ENCODE measurements around the gene MFSD12.
"Not testable (repeated sequence)": the region's sequence is repeated elsewhere in the genome, so short reads cannot be mapped to it uniquely, and the experiment has no call there.

The MFSD12 gene

DNA sequence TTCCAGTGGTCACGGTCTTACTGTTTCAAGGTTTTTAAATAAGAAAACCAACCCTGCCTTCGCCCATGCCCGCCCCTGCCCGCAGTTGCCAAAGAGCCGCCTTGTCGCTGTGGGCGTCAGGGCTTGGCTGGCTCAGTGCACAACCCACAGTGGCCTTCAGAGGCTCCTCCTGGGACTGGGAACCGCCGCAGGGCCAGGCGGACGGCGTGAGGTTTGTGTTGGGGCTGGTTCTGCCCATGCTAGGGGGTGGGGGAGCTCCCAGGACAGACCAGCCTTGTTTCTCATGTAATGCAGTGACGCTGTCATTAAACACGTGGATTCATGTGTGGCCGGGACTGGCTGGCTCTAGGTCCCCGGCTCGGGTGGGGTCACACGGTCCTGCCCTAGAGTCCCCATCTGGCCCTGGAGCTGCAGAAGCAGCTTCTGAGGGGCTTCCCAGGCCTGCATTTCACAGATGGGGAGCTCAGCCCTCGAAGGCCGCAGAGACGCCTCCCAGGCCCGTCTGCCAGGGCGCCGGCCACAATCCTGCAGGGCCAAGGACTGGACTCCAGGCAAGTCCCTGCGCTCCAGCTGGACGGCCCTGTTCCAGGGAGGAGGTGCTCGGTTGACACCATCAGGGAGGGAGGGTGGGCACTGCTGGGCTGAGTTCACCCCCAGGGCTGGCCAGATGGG, 20.8 kb downstream of the MFSD12 start:
- no peak for DNase-seq (ENCODE audit: low read depth)

DNA sequence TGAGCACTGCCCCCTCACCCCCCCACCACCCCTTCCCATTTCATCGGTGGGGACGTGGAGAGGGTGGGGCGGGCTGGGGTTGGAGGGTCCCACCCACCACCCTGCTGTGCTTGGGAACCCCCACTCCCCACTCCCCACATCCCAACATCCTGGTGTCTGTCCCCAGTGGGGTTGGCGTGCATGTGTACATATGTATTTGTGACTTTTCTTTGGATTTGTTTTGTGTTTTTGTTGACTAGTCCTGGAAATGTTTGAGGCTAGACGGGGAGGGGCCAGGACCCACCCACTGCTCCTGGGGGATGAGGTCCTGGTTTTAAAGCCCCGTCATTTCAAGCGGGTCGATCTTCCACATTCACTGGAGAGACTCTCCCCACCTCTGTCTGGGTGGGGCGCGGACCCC, 21.4 kb downstream of the MFSD12 start:
- no peak for DNase-seq (ENCODE audit: low read depth)

GRCh38 chr19:3535563-3535965, 21.8 kb downstream of the MFSD12 start:
- no peak for DNase-seq (ENCODE audit: low read depth)

GRCh38 chr19:3535235-3535535, 22.2 kb downstream of the MFSD12 start:
- no peak for DNase-seq (ENCODE audit: low read depth)

DNA sequence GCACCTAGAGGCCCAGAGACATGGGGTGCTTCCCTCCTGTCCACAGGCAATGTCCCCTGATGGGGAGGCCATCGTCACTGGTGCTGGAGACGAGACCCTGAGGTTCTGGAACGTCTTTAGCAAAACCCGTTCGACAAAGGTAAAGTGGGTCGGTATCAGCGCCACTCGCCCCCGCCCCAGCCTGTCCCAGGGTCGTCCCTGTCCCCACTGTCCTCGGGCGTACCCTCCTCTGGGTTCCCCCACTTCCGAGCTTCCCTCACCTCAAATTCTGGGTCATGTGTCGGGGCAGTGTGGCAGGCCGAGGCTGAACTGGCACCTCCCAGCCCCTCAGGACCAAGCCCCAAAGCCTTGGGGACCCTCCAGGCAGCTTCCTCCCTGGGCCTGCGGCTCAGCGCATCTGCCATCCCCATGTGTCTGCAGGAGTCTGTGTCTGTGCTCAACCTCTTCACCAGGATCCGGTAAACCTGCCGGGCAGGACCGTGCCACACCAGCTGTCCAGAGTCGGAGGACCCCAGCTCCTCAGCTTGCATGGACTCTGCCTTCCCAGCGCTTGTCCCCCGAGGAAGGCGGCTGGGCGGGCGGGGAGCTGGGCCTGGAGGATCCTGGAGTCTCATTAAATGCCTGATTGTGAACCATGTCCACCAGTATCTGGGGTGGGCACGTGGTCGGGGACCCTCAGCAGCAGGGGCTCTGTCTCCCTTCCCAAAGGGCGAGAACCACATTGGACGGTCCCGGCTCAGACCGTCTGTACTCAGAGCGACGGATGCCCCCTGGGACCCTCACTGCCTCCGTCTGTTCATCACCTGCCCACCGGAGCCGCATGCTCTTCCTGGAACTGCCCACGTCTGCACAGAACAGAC, 22.8 kb downstream of the MFSD12 start:
- DNase-seq (ENCODE audit: low read depth) = no peak

DNA sequence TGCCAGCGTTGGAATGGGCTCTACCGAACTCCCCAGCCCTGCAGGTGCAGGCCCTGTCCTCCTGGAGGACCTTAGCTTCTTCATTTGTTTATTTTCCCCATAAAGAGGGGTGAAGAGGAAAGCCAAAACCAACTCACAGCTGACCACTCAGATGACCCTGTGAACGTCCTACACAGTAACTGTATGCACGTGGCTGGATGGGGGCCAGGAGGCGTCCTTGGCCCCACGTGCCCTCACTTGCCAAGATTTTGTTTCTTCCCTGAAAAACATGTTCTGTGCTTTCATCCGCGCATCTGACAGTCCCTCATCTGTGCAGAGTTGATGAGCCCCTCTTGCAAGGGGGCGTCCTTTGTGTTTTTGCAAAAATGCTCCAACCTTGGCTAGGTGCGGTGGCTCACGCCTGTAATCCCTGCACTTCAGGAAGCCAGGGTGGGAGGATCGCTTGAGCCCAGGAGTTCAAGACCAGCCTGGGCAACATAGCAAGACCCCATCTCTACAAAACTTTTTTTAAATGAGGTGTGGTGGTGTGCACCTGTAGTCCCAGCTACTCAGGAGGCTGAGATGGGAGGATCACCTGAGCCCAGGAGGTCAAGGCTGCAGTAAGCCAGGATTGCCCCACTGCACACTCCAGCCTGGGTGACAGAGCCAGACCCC, 23.7 kb downstream of the MFSD12 start:
- DNase-seq (ENCODE audit: low read depth) = no peak

DNA sequence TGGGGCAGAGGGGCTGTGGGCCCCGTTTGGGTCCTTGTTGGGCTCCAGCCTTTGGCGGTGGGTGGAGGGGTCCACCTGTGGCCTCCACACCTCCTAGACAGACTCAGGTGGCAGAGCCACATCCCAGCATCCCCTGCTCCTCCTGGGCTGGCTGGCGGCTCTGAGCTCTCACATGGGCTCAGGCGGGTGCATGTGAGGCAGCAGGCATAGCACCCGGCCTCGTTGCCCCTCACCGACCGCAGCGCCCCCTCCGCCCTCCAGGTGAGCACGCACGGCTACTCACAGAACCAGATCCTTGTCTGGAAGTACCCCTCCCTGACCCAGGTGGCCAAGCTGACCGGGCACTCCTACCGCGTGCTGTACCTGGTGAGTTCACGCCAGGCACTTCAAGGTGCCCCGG, 24.4 kb downstream of the MFSD12 start:
- no peak for DNase-seq (ENCODE audit: low read depth)

- DNase-seq (ENCODE audit: low read depth) = no peak
Measured at GRCh38 chr19:3532154-3532786, 25.1 kb downstream of the MFSD12 start.

DNA sequence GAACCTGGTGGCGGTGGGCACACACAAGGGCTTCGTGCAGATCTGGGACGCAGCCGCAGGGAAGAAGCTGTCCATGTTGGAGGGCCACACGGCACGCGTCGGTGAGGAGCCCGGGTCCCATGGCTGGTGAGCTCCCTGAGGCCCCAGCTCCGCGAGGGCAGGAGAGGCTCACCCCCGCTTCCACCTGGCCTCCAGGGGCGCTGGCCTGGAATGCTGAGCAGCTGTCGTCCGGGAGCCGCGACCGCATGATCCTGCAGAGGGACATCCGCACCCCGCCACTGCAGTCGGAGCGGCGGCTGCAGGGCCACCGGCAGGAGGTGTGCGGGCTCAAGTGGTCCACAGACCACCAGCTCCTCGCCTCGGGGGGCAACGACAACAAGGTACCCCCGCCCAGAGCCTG, 25.7 kb downstream of the MFSD12 start:
- no peak for DNase-seq (ENCODE audit: low read depth)

DNA sequence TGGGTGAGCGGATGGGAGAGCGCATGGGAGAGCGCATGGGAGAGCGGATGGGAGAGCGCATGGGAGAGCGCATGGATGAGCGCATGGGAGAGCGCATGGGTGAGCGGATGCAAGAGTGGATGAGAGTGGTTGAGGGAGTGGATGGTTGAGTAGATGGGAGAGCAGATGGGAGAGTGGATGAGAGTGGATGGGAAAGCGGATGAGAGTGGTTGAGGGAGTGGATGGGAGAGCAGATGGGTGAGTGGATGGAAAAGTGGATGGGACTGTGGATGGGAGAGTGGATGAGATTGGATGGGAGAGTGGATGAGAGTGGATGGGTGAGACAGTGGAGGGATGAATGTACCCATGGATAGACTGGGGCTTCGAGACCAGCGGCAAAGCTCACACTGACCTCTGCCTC, 27.0 kb downstream of the MFSD12 start:
- DNase-seq (ENCODE audit: low read depth) = no peak

- DNase-seq (ENCODE audit: low read depth) = not testable (repeated sequence)
Measured at GRCh38 chr19:3529299-3529698, 28.1 kb downstream of the MFSD12 start.

DNA sequence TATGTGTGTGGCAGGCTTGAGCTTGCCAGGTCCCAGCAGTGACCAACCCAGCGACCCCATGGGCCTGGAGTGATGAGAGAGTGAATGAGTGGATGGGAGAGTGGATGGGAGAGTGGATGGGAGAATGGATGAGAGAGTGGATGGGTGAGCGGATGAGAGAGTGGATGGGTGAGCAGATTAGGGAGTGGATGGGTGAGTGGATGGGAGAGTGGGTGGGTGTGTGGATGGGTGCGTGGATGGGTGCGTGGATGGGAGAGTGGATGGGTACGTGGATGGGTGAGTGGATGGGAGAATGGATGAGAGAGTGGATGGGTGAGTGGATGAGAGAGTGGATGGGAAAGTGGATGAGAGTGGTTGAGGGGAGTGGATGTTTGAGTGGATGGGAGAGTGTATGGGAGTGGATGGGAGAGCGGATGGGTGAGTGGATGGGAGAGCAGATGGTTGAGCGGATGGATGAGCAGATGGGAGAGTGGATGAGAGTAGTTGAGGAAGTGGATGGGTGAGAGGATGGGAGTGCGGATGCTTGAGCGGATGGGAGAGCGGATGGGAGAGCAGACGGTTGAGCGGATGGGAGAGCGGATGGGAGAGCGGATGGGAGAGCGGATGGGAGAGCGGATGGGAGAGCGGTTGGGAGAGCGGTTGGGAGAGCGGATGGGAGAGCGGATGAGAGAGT, 28.7 kb downstream of the MFSD12 start:
- no peak for DNase-seq (ENCODE audit: low read depth)

- no peak for DNase-seq (ENCODE audit: low read depth)
Measured at GRCh38 chr19:3528080-3528479, 29.3 kb downstream of the MFSD12 start.

DNA sequence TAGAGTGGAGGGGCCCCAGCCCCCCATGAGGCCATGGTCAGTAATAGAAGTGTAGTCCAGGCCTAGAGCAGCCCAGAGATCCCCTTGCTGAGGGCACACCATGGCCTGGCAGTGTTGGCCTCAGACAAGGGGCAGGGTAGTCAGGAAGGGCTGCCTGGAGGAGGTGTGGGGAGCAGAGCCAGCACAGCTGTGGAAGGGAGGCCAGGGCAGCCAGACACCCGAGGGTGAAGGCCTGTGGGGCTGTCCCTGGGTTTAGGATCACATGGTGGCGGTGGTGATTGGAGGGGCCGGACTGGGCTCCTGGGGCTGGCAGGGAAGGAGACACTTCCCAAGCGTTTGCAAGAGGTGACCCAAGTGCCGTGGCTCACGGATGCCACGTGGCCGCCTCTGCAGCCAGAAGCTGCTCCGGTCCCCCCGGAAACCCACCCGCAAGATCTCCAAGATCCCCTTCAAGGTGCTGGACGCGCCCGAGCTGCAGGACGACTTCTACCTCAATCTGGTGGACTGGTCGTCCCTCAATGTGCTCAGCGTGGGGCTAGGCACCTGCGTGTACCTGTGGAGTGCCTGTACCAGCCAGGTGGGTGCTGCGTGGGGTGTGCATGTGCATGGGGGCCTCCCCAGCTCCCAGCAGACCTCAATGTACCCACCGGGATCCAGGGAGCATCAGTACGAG, 30.0 kb downstream of the MFSD12 start:
- DNase-seq (ENCODE audit: low read depth) = no peak

- DNase-seq (ENCODE audit: low read depth) = no peak
Measured at GRCh38 chr19:3526507-3527237, 30.7 kb downstream of the MFSD12 start.

DNA sequence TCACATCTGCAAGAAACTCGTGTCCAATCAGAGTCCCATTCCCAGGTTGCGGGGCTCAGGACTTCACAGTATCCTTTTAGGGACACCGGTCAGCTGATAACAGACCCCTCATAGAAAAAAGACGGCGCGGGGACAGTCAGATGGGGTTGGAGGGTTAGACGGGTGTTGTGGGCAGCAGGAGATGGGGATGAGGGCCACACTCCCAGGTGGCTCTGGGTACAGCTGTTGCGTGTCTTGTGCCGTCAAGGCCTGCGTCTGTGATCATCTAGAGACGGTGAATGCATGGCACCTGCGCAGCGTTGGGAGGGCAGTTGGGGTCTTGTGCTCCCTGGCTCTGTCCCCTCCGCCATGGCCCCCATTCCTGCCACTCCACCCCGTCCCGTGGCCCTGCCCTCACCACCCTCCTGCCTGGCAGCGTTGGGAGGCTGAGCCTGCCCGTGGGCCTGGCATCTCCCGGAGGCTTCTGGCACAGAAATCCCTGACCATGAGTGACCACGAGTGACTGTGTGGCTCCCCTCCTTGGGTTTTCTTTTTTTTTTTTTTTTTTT, 32.4 kb downstream of the MFSD12 start:
- DNase-seq (ENCODE audit: low read depth) = no peak

DNA sequence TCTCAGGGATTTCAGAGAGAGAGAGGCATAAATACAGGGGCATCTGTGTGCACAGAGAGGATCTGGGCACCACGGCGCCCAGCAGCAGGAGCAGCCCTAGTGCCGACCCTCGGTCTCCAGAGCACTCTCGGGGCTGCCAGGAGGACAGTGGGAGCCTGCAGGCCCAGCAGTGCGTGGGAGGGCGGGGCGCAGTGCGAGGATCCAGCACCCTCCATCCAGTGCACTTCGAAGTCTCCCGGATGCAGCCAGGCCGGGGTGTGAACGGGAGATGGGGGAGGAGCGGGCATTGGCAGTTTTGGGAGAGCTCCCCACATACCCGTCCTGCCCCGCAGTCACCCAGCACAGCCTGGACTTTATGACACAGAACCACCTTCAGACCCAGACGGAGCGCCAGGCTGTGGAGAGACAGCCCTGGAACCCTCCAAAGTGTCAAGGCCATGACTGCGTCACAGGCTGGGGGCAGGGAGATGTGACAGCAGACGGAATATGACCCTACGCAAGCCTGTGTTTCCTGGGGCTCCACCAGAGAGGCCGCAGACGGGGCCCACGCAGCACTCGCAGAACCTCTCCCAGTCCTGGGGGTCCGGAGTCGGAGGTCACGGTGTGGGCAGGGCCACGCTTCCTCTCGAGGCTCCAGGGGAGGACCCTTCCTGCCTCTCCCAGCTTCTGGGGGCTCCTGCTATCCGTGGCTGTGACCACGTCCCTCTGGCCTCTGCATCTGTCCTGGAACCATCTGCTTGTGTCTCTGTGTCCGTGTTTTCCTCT, 33.1 kb downstream of the MFSD12 start:
- DNase-seq (ENCODE audit: low read depth) = no peak

DNA sequence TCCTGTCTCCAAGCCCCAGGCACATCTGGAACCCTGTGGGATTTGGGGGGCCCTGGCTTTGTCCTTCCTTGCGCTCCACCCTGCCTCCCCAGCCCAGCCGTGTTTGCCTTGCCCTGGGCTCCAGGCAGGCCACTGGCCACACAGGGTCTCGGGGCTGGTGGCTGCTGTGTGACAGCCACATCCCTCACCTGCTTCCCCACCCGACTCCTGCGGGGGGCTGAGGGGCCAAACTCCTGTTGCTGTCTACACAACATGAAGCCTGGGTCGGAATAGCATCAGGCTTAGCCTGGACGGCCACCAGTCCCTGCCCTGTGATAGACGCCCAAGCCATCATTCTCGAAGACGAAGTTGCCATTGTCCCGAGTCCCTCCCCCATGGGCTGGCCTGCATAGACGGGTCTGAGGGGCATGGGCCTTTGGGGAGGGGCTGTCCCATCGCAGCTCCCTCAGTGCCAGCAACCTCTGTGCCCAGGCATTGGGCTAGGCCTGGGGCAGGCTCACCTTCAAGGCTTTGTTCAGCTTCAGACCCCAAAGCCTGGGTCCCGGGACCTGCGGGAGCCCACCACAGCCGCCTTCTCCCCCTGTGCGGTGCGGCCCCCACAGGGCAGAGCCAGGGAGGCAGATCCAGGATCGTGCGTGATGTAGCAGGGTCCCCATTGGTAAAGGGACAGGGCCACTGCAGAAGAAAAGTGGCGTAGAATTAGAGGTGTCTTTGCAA, 33.9 kb downstream of the MFSD12 start:
- DNase-seq (ENCODE audit: low read depth) = no peak

Data from amniotic epithelial cell (primary cell).